Right lobe of liver (tissue), 6 donors: Measurements from ENCODE around the gene RGS11. TPM values are rescaled to one million over a fixed set of nuclear protein-coding genes. Genes with fewer than 3 reads are reported as not detected.
A peak's percentile ranks its signal among the peaks of the same experiment; 100 is the strongest.
"Not testable (repeated sequence)": the region's sequence is repeated elsewhere in the genome, so short reads cannot be mapped to it uniquely, and the experiment has no call there.

ENCODE experiments used
- ATAC-seq, 4 donors: fragments of 200-7000 bp; cut with Tn5 transposase; one replicate each; pipeline ENCODE4 v1.9.1; 2020; ENCODE audit warnings: mild to moderate bottlenecking in 4 of 4, moderate library complexity in 4 of 4
- DNase-seq, 3 donors: peaks; one replicate each; pipeline ENCODE4 v3.0.0-alpha.2; 2020
- H3K27ac ChIP-seq, 3 donors: fragments of 200-600 bp; one replicate each; pipeline ENCODE4 v1.8.0; 2022
- H3K27me3 ChIP-seq, 2 donors: fragments of 200-600 bp; one replicate each; pipeline ENCODE4 v1.8.0; 2022
- H3K36me3 ChIP-seq, 4 donors: fragments of 200-600 bp; sonication (generic) in 1 of 4; one replicate each; pipeline versions ENCODE4 v1.5.1 to v1.8.0; 2017 to 2022; ENCODE audit warnings: control low read depth in 1 of 4
- H3K4me1 ChIP-seq, 4 donors: fragments of 200-600 bp; sonication (generic) in 1 of 4; one replicate each; pipeline versions ENCODE4 v1.5.1 to v1.8.0; 2017 to 2022; ENCODE audit warnings: control low read depth in 1 of 4
- H3K4me3 ChIP-seq, 3 donors: fragments of 200-600 bp; one replicate each; pipeline ENCODE4 v1.8.0; 2022
- H3K9me3 ChIP-seq, 4 donors: fragments of 200-600 bp; sonication (generic) in 1 of 4; one replicate each; pipeline versions ENCODE4 v1.5.1 to v1.8.0; 2017 to 2022; ENCODE audit warnings: control low read depth in 1 of 4
- CTCF ChIP-seq, 4 donors: fragments of 200-600 bp in 3 of 4; fragments of 450-650 bp in 1 of 4; IDR thresholded peaks; one replicate each; pipeline versions ENCODE4 v1.5.1 to v1.8.0; 2016 to 2022; ENCODE audit warnings: antibody characterized with exemption in 4 of 4, mild to moderate bottlenecking in 2 of 4
- POLR2A ChIP-seq: fragments of 450-650 bp; IDR thresholded peaks from one replicate; pipeline ENCODE4 v1.6.1; 2017; ENCODE audit warnings: antibody characterized with exemption, mild to moderate bottlenecking
- WGBS: methylation state at CpG from one replicate; pipeline ENCODE4 v1.1.6; 2018; ENCODE audit warnings: low coverage, low lambda C conversion rate; ENCODE audit not compliant: insufficient coverage; ENCODE audit errors: missing lambda C conversion rate; 5-methylcytosine and 5-hydroxymethylcytosine counted together
- intact Hi-C, 2 donors: fragments of 100-400 bp; cut with DNase I; formaldehyde crosslinking; loops; one replicate each; pipeline versions ENCODE4 v1.11.2 to v1.14.1; 2022
- total RNA-seq, 6 experiments: library from RNA; depleted of rRNA in 2 of 6; stranded (reverse); fragments of >200 nt in 2 of 6; fragmentation: NEBNext Ultra II Directional in 3 of 6; extraction: Animal tissue kit (Norgen Biotek cat#: 25700) in 3 of 6; gene quantifications; one replicate each; pipeline versions ENCODE4 v1.1.0 to v1.2.4, GENCODE V29; 2016 to 2023
- donor health status: DM: no; HTN: yes; CAD: no.
- donor health status: DM: no; HTN: no; CAD: no.
- donor health status: DM: no; HTN: no; CAD: no.
- donor health status: DM: no; HTN: yes; CAD: no.
- donor health status: DM: no; HTN: yes; CAD: no.

RGS11 gene
- total RNA-seq, 6 experiments from 2014 or later: 0.37 to 1.3 (median 0.80) TPM

GRCh38 chr16:239948-240277 lies 35.8 kb downstream of the RGS11 start:
- H3K4me3 ChIP-seq: no peak overlapping the region
- ATAC-seq (peak in 3 of 4 donors; percentile 20 to 41 (median 27)), DNase-seq (no peak)
- no peaks in the 10 kb centered on the region for H3K36me3 ChIP-seq
- TF ChIP-seq POLR2A: no peak
- no peak for TF ChIP-seq CTCF (IDR thresholded peaks at IDR 0.05)
- peaks cover 0 to 5% (median 0%) of the 10 kb centered on the region in 4 donors for H3K4me1 ChIP-seq
- 54% methylated on average over 3 of the region's 3 CpGs for WGBS
- no peak overlapping the region for H3K27ac ChIP-seq
- H3K9me3 ChIP-seq: no peaks in the 10 kb centered on the region
- intact Hi-C loops: loop anchor here in 1 of 2 donors (10.0 kb wide), 1 partner anchor 125 kb away; no protein-coding TSS in a partner anchor
- no peaks in the 10 kb centered on the region for H3K27me3 ChIP-seq

- no peaks in the 10 kb centered on the region for H3K27me3 ChIP-seq
- ATAC-seq (peak; percentile 95 to 99 (median 96)), DNase-seq (peak; percentile 96 to 97 (median 97))
- 0% methylated on average over 21 of the region's 85 CpGs for WGBS
- H3K27ac ChIP-seq: peak within 1 kb of the TSS; percentile 89 to 96 (median 92)
- TF ChIP-seq POLR2A: peak; percentile 97
- peak; percentile 29 to 44 (median 34) for TF ChIP-seq CTCF (IDR thresholded peaks at IDR 0.05)
- H3K4me1 ChIP-seq: peaks cover 0 to 5% (median 0%) of the 10 kb centered on the region in 4 donors
- no peaks in the 10 kb centered on the region for H3K36me3 ChIP-seq
- intact Hi-C loops: loop anchor here in 1 of 2 donors (10.0 kb wide), 1 partner anchor 130 kb away; no protein-coding TSS in a partner anchor
- H3K4me3 ChIP-seq: peak within 1 kb of the TSS; percentile 69 to 91 (median 87)
- H3K9me3 ChIP-seq: no peaks in the 10 kb centered on the region
Observed at GRCh38 chr16:234468-235305, 41.1 kb downstream of the RGS11 start, which contains the start of gene FAM234A. Gene FAM234A (plus strand): TSS chr16:234821. CDS start chr16:254414, 19,593 bp downstream.

GRCh38 chr16:230949-231348 lies 44.8 kb downstream of the RGS11 start:
- 82% methylated on average over 13 of the region's 22 CpGs for WGBS
- Histone ChIP-seq H3K9me3 (no peaks in the 10 kb centered on the region), H3K4me3 (no peak overlapping the region), H3K4me1 (peaks cover 0 to 19% (median 6%) of the 10 kb centered on the region in 4 donors), H3K27ac (no peak overlapping the region), H3K36me3 (peaks cover 0 to 17% (median 9%) of the 10 kb centered on the region in 4 donors), H3K27me3 (no peaks in the 10 kb centered on the region)
- intact Hi-C loops: loop anchor here in 1 of 2 donors (10.0 kb wide), 1 partner anchor 134 kb away; no protein-coding TSS in a partner anchor
- DNase-seq (no peak), ATAC-seq (no peak)
- no peak for TF ChIP-seq CTCF (IDR thresholded peaks at IDR 0.05)
- no peak for TF ChIP-seq POLR2A

GRCh38 chr16:230351-230750 lies 45.4 kb downstream of the RGS11 start:
- Histone ChIP-seq H3K36me3 (peaks cover 0 to 23% (median 11%) of the 10 kb centered on the region in 4 donors), H3K4me1 (peaks cover 0 to 14% (median 6%) of the 10 kb centered on the region in 4 donors)
- H3K4me3 ChIP-seq, H3K9me3 ChIP-seq, H3K27ac ChIP-seq, ATAC-seq, DNase-seq, H3K27me3 ChIP-seq: not testable (repeated sequence)
- intact Hi-C loops: loop anchor here in 1 of 2 donors (10.0 kb wide), 1 partner anchor 134 kb away; no protein-coding TSS in a partner anchor
- 86% methylated on average over 16 of the region's 18 CpGs for WGBS
